ENCODE data around the gene SEC31B.
A peak's percentile ranks its signal among the peaks of the same experiment; 100 is the strongest.

The SEC31B gene

GRCh38 chr10:100528123-100528886 lies 8.6 kb upstream of the SEC31B start:
- DNase-seq (ENCODE audit: low spot score): no peak

GRCh38 chr10:100524638-100525037 lies 5.0 kb upstream of the SEC31B start:
- no peak for DNase-seq (ENCODE audit: low spot score)

GRCh38 chr10:100524206-100524605 lies 4.5 kb upstream of the SEC31B start:
- DNase-seq (ENCODE audit: low spot score): no peak

GRCh38 chr10:100522945-100523344 lies 3.3 kb upstream of the SEC31B start:
- DNase-seq (ENCODE audit: low spot score): no peak

- DNase-seq (ENCODE audit: low spot score): no peak
Measured at GRCh38 chr10:100522107-100522801, 2.6 kb upstream of the SEC31B start.

- no peak for DNase-seq (ENCODE audit: low spot score)
Measured at GRCh38 chr10:100520811-100521210, 1.1 kb upstream of the SEC31B start.

- peak; percentile 63 for DNase-seq (ENCODE audit: low spot score)
Measured at GRCh38 chr10:100518761-100519241, 860 bp downstream of the SEC31B start.

GRCh38 chr10:100516847-100517246 lies 2.8 kb downstream of the SEC31B start:
- no peak for DNase-seq (ENCODE audit: low spot score)

- no peak for DNase-seq (ENCODE audit: low spot score)
Measured at GRCh38 chr10:100515612-100516011, 4.0 kb downstream of the SEC31B start.

GRCh38 chr10:100510533-100511308 lies 8.9 kb downstream of the SEC31B start:
- DNase-seq (ENCODE audit: low spot score): no peak

- no peak for DNase-seq (ENCODE audit: low spot score)
Measured at GRCh38 chr10:100509241-100509840, 10.3 kb downstream of the SEC31B start.

GRCh38 chr10:100508691-100509150 lies 10.9 kb downstream of the SEC31B start:
- no peak for DNase-seq (ENCODE audit: low spot score)

- no peak for DNase-seq (ENCODE audit: low spot score)
Measured at GRCh38 chr10:100508266-100508665, 11.4 kb downstream of the SEC31B start.

- no peak for DNase-seq (ENCODE audit: low spot score)
Measured at GRCh38 chr10:100507357-100507732, 12.3 kb downstream of the SEC31B start.

GRCh38 chr10:100506596-100507356 lies 12.9 kb downstream of the SEC31B start:
- DNase-seq (ENCODE audit: low spot score): no peak

- no peak for DNase-seq (ENCODE audit: low spot score)
Measured at GRCh38 chr10:100505164-100505563, 14.5 kb downstream of the SEC31B start.

GRCh38 chr10:100504096-100504495 lies 15.6 kb downstream of the SEC31B start:
- no peak for DNase-seq (ENCODE audit: low spot score)

GRCh38 chr10:100502926-100503494 lies 16.7 kb downstream of the SEC31B start:
- no peak for DNase-seq (ENCODE audit: low spot score)

GRCh38 chr10:100501423-100501822 lies 18.2 kb downstream of the SEC31B start:
- DNase-seq (ENCODE audit: low spot score): no peak

- no peak for DNase-seq (ENCODE audit: low spot score)
Measured at GRCh38 chr10:100498059-100498458, 21.6 kb downstream of the SEC31B start.

- DNase-seq (ENCODE audit: low spot score): no peak
Measured at GRCh38 chr10:100496567-100496966, 23.1 kb downstream of the SEC31B start.

Data from globus pallidus (tissue), 1 donor.